Osteoblast (primary cell): ENCODE results near the gene CTSH. TPM values are rescaled to one million over a fixed set of nuclear protein-coding genes. Genes with fewer than 3 reads are reported as not detected.

Experiments used
- DNase-seq: peaks from one replicate; pipeline ENCODE4 v3.0.0; 2011; ENCODE audit warnings: low spot score, mixed read lengths; ENCODE audit not compliant: insufficient read length; ENCODE audit errors: missing footprints
- H2AFZ ChIP-seq: 2 replicates; pipeline ENCODE4 v1.6.0; 2011; ENCODE audit warnings: mild to moderate bottlenecking, low read length
- H3K27ac ChIP-seq: 2 replicates; pipeline ENCODE4 v1.5.1; 2011; ENCODE audit warnings: mild to moderate bottlenecking, low read depth, low read length, moderate library complexity
- H3K27me3 ChIP-seq: 2 replicates; pipeline ENCODE4 v1.6.0; 2012; ENCODE audit warnings: mild to moderate bottlenecking, control low read depth, inconsistent platforms, low read length, moderate library complexity; ENCODE audit not compliant: insufficient read depth
- H3K36me3 ChIP-seq: 2 replicates; pipeline ENCODE4 v1.5.1; 2011; ENCODE audit warnings: mild to moderate bottlenecking, low read length, control low read depth, moderate library complexity; ENCODE audit not compliant: insufficient read depth
- H3K4me1 ChIP-seq: 2 replicates; pipeline ENCODE4 v1.5.1; 2011; ENCODE audit warnings: mild to moderate bottlenecking, low read length, control low read depth, moderate library complexity; ENCODE audit not compliant: insufficient read depth
- H3K4me2 ChIP-seq: 2 replicates; pipeline ENCODE4 v1.6.0; 2011; ENCODE audit warnings: mild to moderate bottlenecking, low read length; ENCODE audit not compliant: insufficient read depth
- H3K4me3 ChIP-seq: fragments of 200-600 bp; sonication (generic); 3 replicates; pipeline ENCODE4 v1.5.1; 2012; ENCODE audit warnings: mild to moderate bottlenecking, low read length, inconsistent platforms; ENCODE audit not compliant: insufficient read depth
- H3K79me2 ChIP-seq: 2 replicates; pipeline ENCODE4 v1.6.0; 2012; ENCODE audit warnings: mild to moderate bottlenecking, low read length, control low read depth, inconsistent platforms; ENCODE audit not compliant: insufficient read depth
- H3K9me3 ChIP-seq: 2 replicates; pipeline ENCODE4 v1.5.1; 2011; ENCODE audit warnings: low read depth, low read length, control low read depth
- H4K20me1 ChIP-seq: 2 replicates; pipeline ENCODE4 v1.6.0; 2012; ENCODE audit warnings: mild to moderate bottlenecking, low read length, control low read depth; ENCODE audit not compliant: insufficient read depth
- CTCF ChIP-seq: IDR thresholded peaks from 2 replicates; pipeline ENCODE4 v1.5.1; 2011; ENCODE audit warnings: mild to moderate bottlenecking, low read depth, low read length, moderate library complexity; ENCODE audit errors: extremely low read depth
- total RNA-seq: library from RNA; depleted of rRNA; stranded (reverse); fragments of >200 nt; gene quantifications from 2 replicates; pipeline ENCODE4 v1.2.3, GENCODE V29; 2012

CTSH gene
- total RNA-seq, 1 donor: 4.7 TPM

GRCh38 chr15:78921940-78922339 lies 22.9 kb downstream of the CTSH start:
- no peaks in the 10 kb centered on the region for H3K27me3 ChIP-seq
- DNase-seq: no peak
- no peaks in the 10 kb centered on the region for H3K9me3 ChIP-seq
- H3K36me3 ChIP-seq: peaks cover 58% of the 10 kb centered on the region
- peaks cover 4% of the 10 kb centered on the region for H3K79me2 ChIP-seq
- TF ChIP-seq CTCF: no peak
- H2AFZ ChIP-seq: no peak overlapping the region
- peaks cover 3% of the 10 kb centered on the region for H3K4me1 ChIP-seq
- H3K27ac ChIP-seq: no peak overlapping the region
- H3K4me3 ChIP-seq: no peak overlapping the region
- H4K20me1 ChIP-seq: peaks cover 19% of the 10 kb centered on the region
- H3K4me2 ChIP-seq: no peak overlapping the region

GRCh38 chr15:78921517-78921916 lies 23.3 kb downstream of the CTSH start:
- Histone ChIP-seq H2AFZ (no peak overlapping the region), H3K4me1 (peaks cover 5% of the 10 kb centered on the region), H3K36me3 (peaks cover 58% of the 10 kb centered on the region), H3K4me2 (no peak overlapping the region), H3K4me3 (no peak overlapping the region), H3K27ac (no peak overlapping the region), H4K20me1 (peaks cover 19% of the 10 kb centered on the region), H3K27me3 (no peaks in the 10 kb centered on the region), H3K79me2 (peaks cover 4% of the 10 kb centered on the region), H3K9me3 (no peaks in the 10 kb centered on the region)
- TF ChIP-seq CTCF: no peak
- DNase-seq: peak; percentile 67

GRCh38 chr15:78917888-78918287 lies 27.0 kb downstream of the CTSH start:
- Histone ChIP-seq H3K27me3 (no peaks in the 10 kb centered on the region), H3K4me1 (peaks cover 16% of the 10 kb centered on the region), H3K4me2 (no peak overlapping the region), H4K20me1 (peaks cover 31% of the 10 kb centered on the region), H2AFZ (no peak overlapping the region), H3K79me2 (peaks cover 10% of the 10 kb centered on the region), H3K36me3 (peaks cover 73% of the 10 kb centered on the region), H3K4me3 (no peak overlapping the region), H3K27ac (no peak overlapping the region), H3K9me3 (no peaks in the 10 kb centered on the region)
- no peak for TF ChIP-seq CTCF
- DNase-seq: no peak

GRCh38 chr15:78916088-78916487 lies 28.8 kb downstream of the CTSH start:
- no peak for TF ChIP-seq CTCF
- DNase-seq: no peak
- peaks cover 16% of the 10 kb centered on the region for H3K4me1 ChIP-seq
- no peak overlapping the region for H3K4me3 ChIP-seq
- no peaks in the 10 kb centered on the region for H3K27me3 ChIP-seq
- no peak overlapping the region for H2AFZ ChIP-seq
- no peak overlapping the region for H3K4me2 ChIP-seq
- no peak overlapping the region for H3K27ac ChIP-seq
- peaks cover 21% of the 10 kb centered on the region for H3K79me2 ChIP-seq
- H3K9me3 ChIP-seq: no peaks in the 10 kb centered on the region
- peaks cover 73% of the 10 kb centered on the region for H3K36me3 ChIP-seq
- peaks cover 33% of the 10 kb centered on the region for H4K20me1 ChIP-seq
